Thyroid gland (tissue), 4 donors: Measurements from ENCODE around the gene LDLRAD4. TPM values are rescaled to one million over a fixed set of nuclear protein-coding genes. Genes with fewer than 3 reads are reported as not detected.

ENCODE experiments used
- DNase-seq, 2 donors: peaks; one replicate each; pipeline ENCODE4 v3.0.0-alpha.2; 2019
- H3K27ac ChIP-seq, 3 donors: fragments of 200-600 bp; sonication (generic); 1 replicate in 2 of 3; 2 replicates in 1 of 3; pipeline ENCODE4 v1.5.1; 2016 to 2019; ENCODE audit warnings: mild to moderate bottlenecking in 1 of 3, moderate library complexity in 1 of 3
- H3K27me3 ChIP-seq: fragments of 200-600 bp; sonication (generic); one replicate; pipeline ENCODE4 v1.5.1; 2019
- H3K36me3 ChIP-seq, 2 donors: fragments of 200-600 bp; sonication (generic); one replicate each; pipeline ENCODE4 v1.5.1; 2016 to 2019
- H3K4me1 ChIP-seq, 2 donors: fragments of 200-600 bp; sonication (generic); one replicate each; pipeline ENCODE4 v1.5.1; 2017 to 2019
- H3K4me3 ChIP-seq, 3 donors: fragments of 200-600 bp; sonication (generic); replicated peaks in 1 of 3; 1 replicate in 2 of 3; 2 replicates in 1 of 3; pipeline ENCODE4 v1.5.1; 2016; ENCODE audit warnings: mild to moderate bottlenecking in 1 of 3
- H3K9me3 ChIP-seq: fragments of 200-600 bp; sonication (generic); one replicate; pipeline ENCODE4 v1.5.1; 2017
- CTCF ChIP-seq, 6 experiments: fragments of 200-600 bp in 3 of 6; fragments of 450-650 bp in 3 of 6; sonication (generic) in 3 of 6; IDR thresholded peaks; one replicate each; pipeline ENCODE4 v1.5.1; 2016 to 2019; ENCODE audit warnings: antibody characterized with exemption in 6 of 6, mild to moderate bottlenecking in 2 of 6, inconsistent platforms in 1 of 6, moderate library complexity in 1 of 6
- POLR2A ChIP-seq, 2 donors: fragments of 450-650 bp; IDR thresholded peaks; one replicate each; pipeline ENCODE4 v1.6.1; 2017; ENCODE audit warnings: antibody characterized with exemption in 2 of 2, mild to moderate bottlenecking in 2 of 2, moderate library complexity in 1 of 2
- WGBS, 2 donors: methylation state at CpG; one replicate each; pipeline ENCODE4 v1.1.5; 2017; 5-methylcytosine and 5-hydroxymethylcytosine counted together
- intact Hi-C: fragments of 100-400 bp; cut with DNase I; formaldehyde crosslinking; loops from one replicate; pipeline ENCODE4 v1.15.1; 2023
- total RNA-seq, 4 donors: library from RNA; depleted of rRNA; stranded (reverse); fragments of >200 nt; gene quantifications; one replicate each; pipeline ENCODE4 v1.2.3, GENCODE V29; 2016

Gene LDLRAD4
- total RNA-seq, 4 donors from 2014 or later: 23.7 to 35.7 (median 29.7) TPM

- intact Hi-C loops: no loop called here
- no peaks in the 10 kb centered on the region for H3K27me3 ChIP-seq
- no peak overlapping the region for H3K27ac ChIP-seq
- no peaks in the 10 kb centered on the region for H3K9me3 ChIP-seq
- H3K4me1 ChIP-seq: no peaks in the 10 kb centered on the region
- no peaks in the 10 kb centered on the region for H3K36me3 ChIP-seq
- DNase-seq: no peak
- TF ChIP-seq CTCF (IDR thresholded peaks at IDR 0.05) (no peak), POLR2A (IDR thresholded peaks at IDR 0.05) (no peak)
- 94% methylated on average over 11 of the region's 11 CpGs for WGBS, 2 donors
- H3K4me3 ChIP-seq: no peak overlapping the region
Measured at GRCh38 chr18:13400636-13401315, 182.2 kb downstream of the LDLRAD4 start.

- Histone ChIP-seq H3K9me3 (no peaks in the 10 kb centered on the region), H3K27ac (no peak overlapping the region), H3K36me3 (no peaks in the 10 kb centered on the region), H3K4me3 (no peak overlapping the region), H3K27me3 (no peaks in the 10 kb centered on the region), H3K4me1 (no peaks in the 10 kb centered on the region)
- 80 to 83% methylated on average over 8 of the region's 8 CpGs for WGBS, 2 donors
- DNase-seq: no peak
- TF ChIP-seq POLR2A (IDR thresholded peaks at IDR 0.05) (no peak), CTCF (IDR thresholded peaks at IDR 0.05) (no peak)
- intact Hi-C loops: no loop called here
Measured at GRCh38 chr18:13401404-13401803, 182.8 kb downstream of the LDLRAD4 start.

- Histone ChIP-seq H3K27ac (no peak overlapping the region), H3K4me1 (no peaks in the 10 kb centered on the region), H3K4me3 (no peak overlapping the region), H3K9me3 (no peaks in the 10 kb centered on the region), H3K27me3 (no peaks in the 10 kb centered on the region), H3K36me3 (no peaks in the 10 kb centered on the region)
- intact Hi-C loops: no loop called here
- no peak for DNase-seq
- TF ChIP-seq POLR2A (IDR thresholded peaks at IDR 0.05): no peak
- WGBS, 2 donors: 95 to 97% methylated on average over 10 of the region's 10 CpGs
Measured at GRCh38 chr18:13401826-13402225, 183.3 kb downstream of the LDLRAD4 start.

GRCh38 chr18:13403786-13404549, 185.4 kb downstream of the LDLRAD4 start:
- no peak overlapping the region for H3K4me3 ChIP-seq
- H3K9me3 ChIP-seq: no peaks in the 10 kb centered on the region
- no peak for DNase-seq
- 93 to 97% methylated on average over 28 to 31 of the region's 31 CpGs for WGBS, 2 donors
- TF ChIP-seq POLR2A (IDR thresholded peaks at IDR 0.05): no peak
- no peak for TF ChIP-seq CTCF (IDR thresholded peaks at IDR 0.05)
- no peak overlapping the region for H3K27ac ChIP-seq
- intact Hi-C loops: no loop called here
- H3K36me3 ChIP-seq: no peaks in the 10 kb centered on the region
- H3K27me3 ChIP-seq: no peaks in the 10 kb centered on the region
- no peaks in the 10 kb centered on the region for H3K4me1 ChIP-seq

GRCh38 chr18:13405305-13406038, 186.9 kb downstream of the LDLRAD4 start:
- no peaks in the 10 kb centered on the region for H3K36me3 ChIP-seq
- H3K27me3 ChIP-seq: no peaks in the 10 kb centered on the region
- no peaks in the 10 kb centered on the region for H3K4me1 ChIP-seq
- intact Hi-C loops: no loop called here
- no peak overlapping the region for H3K4me3 ChIP-seq
- no peaks in the 10 kb centered on the region for H3K9me3 ChIP-seq
- no peak for DNase-seq
- WGBS, 2 donors: 93 to 97% methylated on average over 17 of the region's 17 CpGs
- H3K27ac ChIP-seq: no peak overlapping the region
- TF ChIP-seq POLR2A (IDR thresholded peaks at IDR 0.05) (no peak), CTCF (IDR thresholded peaks at IDR 0.05) (no peak)
